ENCODE measurements around the gene FZR1.

The FZR1 gene

DNA sequence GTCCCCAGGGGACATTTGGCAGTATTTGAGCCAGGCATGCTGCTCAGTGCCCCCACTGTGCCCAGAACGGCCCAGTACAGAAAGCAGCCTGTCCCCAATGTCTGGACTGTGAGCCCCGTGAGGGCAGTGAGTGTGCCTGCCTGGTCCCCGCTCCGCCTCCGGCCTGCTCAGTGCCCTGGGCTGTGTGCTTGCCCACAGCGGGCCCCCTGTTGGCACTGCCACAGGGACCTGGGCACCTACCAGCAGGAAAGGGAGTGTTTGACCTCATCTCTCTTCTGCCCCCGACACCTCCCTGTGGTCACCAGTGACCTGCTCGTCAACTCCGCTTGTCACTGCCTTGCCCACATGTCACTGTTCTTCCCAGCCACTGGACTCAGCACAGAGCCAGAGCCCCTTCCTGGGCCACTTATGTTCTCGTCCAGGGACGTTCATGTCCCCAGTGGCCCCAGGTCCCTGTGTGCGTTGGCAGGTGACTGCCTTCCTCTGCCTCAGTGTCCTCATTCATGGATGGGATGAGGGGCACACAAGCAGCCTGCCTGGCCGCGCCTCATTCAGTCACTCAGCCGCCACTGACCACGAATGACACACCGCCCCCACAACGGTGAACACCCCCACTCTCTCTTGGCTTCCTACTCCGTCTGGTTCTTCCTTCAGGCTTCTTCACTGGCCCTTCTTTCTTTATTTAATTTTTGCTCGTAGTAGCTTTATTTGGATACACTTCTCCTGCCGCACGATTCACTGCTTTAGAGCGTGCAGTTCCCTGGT, 2.8 kb downstream of the FZR1 start:
- Mint-ChIP-seq H3K4me1 (peaks cover 30% of the 10 kb centered on the region), H3K9me3 (no peaks in the 10 kb centered on the region), H3K36me3 (ENCODE audit: low read depth) (peaks cover 17% of the 10 kb centered on the region), H3K27me3 (ENCODE audit: low read depth) (no peaks in the 10 kb centered on the region), H3K27ac (peak overlapping the region in 2 of 3 experiments; percentile 12 to 42), H3K4me3 (peak overlapping the region; percentile 75 to 93 (median 81))
- no peak for TF ChIP-seq CTCF (IDR thresholded peaks at IDR 0.05; ENCODE audit: unreplicated experiment in 3 of 3)

DNA sequence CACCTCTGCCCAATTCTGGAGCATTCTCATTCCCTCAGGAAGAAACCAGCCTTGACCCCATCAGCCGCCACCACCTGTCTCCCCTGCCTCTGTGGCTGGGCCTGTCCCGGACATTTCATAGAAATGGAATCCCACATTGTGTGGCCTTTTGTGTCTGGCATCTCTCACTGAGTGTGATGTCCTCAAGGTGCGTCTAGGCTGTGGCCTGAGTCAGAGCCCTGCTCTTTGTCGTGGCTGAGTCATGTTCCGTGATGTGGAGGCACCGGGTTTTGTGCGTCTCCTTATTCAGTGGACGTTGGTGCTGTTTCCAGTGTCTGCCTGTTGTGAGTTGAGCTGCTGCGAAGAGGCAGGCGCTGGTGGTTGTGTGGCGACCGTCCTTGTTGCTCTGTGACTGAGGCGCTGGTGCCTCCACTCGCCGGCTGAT, 3.5 kb downstream of the FZR1 start:
- Mint-ChIP-seq H3K27me3 (ENCODE audit: low read depth) (no peaks in the 10 kb centered on the region), H3K4me1 (peaks cover 34% of the 10 kb centered on the region), H3K27ac (peak overlapping the region in 2 of 3 experiments; percentile 12 to 42), H3K9me3 (no peaks in the 10 kb centered on the region), H3K36me3 (ENCODE audit: low read depth) (peaks cover 17% of the 10 kb centered on the region), H3K4me3 (peak overlapping the region; percentile 75 to 93 (median 81))
- TF ChIP-seq CTCF (IDR thresholded peaks at IDR 0.05; ENCODE audit: unreplicated experiment in 3 of 3): no peak

GRCh38 chr19:3510727-3511126, 4.6 kb downstream of the FZR1 start:
- peaks cover 17% of the 10 kb centered on the region for H3K36me3 Mint-ChIP-seq (ENCODE audit: low read depth)
- no peaks in the 10 kb centered on the region for H3K9me3 Mint-ChIP-seq
- TF ChIP-seq CTCF (IDR thresholded peaks at IDR 0.05; ENCODE audit: unreplicated experiment in 3 of 3): no peak
- H3K27me3 Mint-ChIP-seq (ENCODE audit: low read depth): no peaks in the 10 kb centered on the region
- no peak overlapping the region for H3K27ac Mint-ChIP-seq
- no peak overlapping the region for H3K4me3 Mint-ChIP-seq
- H3K4me1 Mint-ChIP-seq: peaks cover 39% of the 10 kb centered on the region

- Mint-ChIP-seq H3K36me3 (ENCODE audit: low read depth) (peaks cover 17% of the 10 kb centered on the region), H3K27me3 (ENCODE audit: low read depth) (no peaks in the 10 kb centered on the region), H3K4me1 (peaks cover 43% of the 10 kb centered on the region), H3K9me3 (no peaks in the 10 kb centered on the region), H3K4me3 (no peak overlapping the region), H3K27ac (no peak overlapping the region)
- TF ChIP-seq CTCF (IDR thresholded peaks at IDR 0.05; ENCODE audit: unreplicated experiment in 3 of 3): no peak
These were observed 5.6 kb downstream of the FZR1 start for GRCh38 chr19:3511506-3512251.

- no peaks in the 10 kb centered on the region for H3K27me3 Mint-ChIP-seq (ENCODE audit: low read depth)
- no peak for TF ChIP-seq CTCF (IDR thresholded peaks at IDR 0.05; ENCODE audit: unreplicated experiment in 3 of 3)
- no peaks in the 10 kb centered on the region for H3K9me3 Mint-ChIP-seq
- H3K4me3 Mint-ChIP-seq: no peak overlapping the region
- peaks cover 17% of the 10 kb centered on the region for H3K36me3 Mint-ChIP-seq (ENCODE audit: low read depth)
- H3K27ac Mint-ChIP-seq: no peak overlapping the region
- H3K4me1 Mint-ChIP-seq: peaks cover 33% of the 10 kb centered on the region
These were observed 6.6 kb downstream of the FZR1 start for GRCh38 chr19:3512562-3513228.
